H1 (cell line): ENCODE results near the gene ARHGAP25. TPM values are rescaled to one million over a fixed set of nuclear protein-coding genes. Genes with fewer than 3 reads are reported as not detected.

ENCODE experiments used
- HDAC2 ChIP-seq, 2 experiments: fragments of 300-600 bp in 1 of 2; sonication (generic) in 1 of 2; IDR thresholded peaks; 2 replicates each; pipeline ENCODE4 v1.6.1; 2011 to 2012; ENCODE audit warnings: low read depth in 2 of 2, low read length in 2 of 2, mild to moderate bottlenecking in 2 of 2, moderate library complexity in 2 of 2, borderline replicate concordance in 1 of 2, inconsistent platforms in 1 of 2
- USF2 ChIP-seq: IDR thresholded peaks from 2 replicates; pipeline ENCODE4 v1.6.1; 2011; ENCODE audit warnings: low read length, improper control_type of control experiment
- polyA plus RNA-seq, 7 experiments: library from polyadenylated mRNA; depleted of rRNA in 3 of 7; stranded (reverse) in 5 of 7; unstranded in 2 of 7; fragments of >200 nt in 5 of 7; fragments of 200-250 nt in 2 of 7; gene quantifications; 1 replicate in 5 of 7; 2 replicates in 1 of 7; 4 replicates in 1 of 7; pipeline versions ENCODE4 v1.2.1 to v1.2.3, GENCODE V29; 2011 to 2013; ENCODE audit warnings: missing spikeins in 2 of 7, mixed read lengths in 2 of 7
- total RNA-seq: library from RNA; stranded (reverse); fragmentation: NEBNext Ultra II Directional; extraction: Animal tissue kit (Norgen Biotek cat#: 25700); gene quantifications from 2 replicates; pipeline ENCODE4 v1.2.1, GENCODE V29; 2021

ARHGAP25 gene
- total and polyA plus RNA-seq, 2 of the 8 experiments (the other 6 are each of a cell fraction or from before 2014, with no cell fraction given), result 1.00 to 1.2 TPM

GRCh38 chr2:68832233-68832869 is 97.7 kb downstream of the ARHGAP25 start (continued):
- TF ChIP-seq USF2 (no peak), HDAC2 (IDR thresholded peaks at IDR 0.05; ENCODE audit: borderline replicate concordance in 1 of 2, low read depth in 2 of 2, low read length in 2 of 2) (no peak)
